ENCODE data around the gene FNDC10.
"Not testable (repeated sequence)": the region's sequence is repeated elsewhere in the genome, so short reads cannot be mapped to it uniquely, and the experiment has no call there.

DNA sequence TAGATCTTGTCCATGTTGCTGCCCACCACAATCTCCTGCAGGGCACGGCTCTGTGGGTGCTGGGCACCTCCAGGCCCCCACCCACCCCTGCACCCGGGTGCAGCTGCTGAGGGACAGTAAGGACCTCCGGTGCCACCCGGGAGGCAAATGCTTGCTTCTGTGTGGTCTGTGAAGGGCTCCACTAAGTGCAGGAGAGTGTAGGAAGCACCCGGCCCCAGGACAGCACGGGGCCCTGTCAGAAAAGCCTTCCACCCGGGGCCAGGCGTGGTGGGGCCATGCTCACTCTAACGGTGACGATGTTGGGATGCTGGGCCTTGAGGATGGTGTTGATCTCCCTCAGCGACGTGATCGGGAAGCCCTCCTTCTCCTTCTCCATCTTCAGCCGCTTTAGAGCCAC lies 37.5 kb upstream of the FNDC10 start:
- TF ChIP-seq, protein P1, sequence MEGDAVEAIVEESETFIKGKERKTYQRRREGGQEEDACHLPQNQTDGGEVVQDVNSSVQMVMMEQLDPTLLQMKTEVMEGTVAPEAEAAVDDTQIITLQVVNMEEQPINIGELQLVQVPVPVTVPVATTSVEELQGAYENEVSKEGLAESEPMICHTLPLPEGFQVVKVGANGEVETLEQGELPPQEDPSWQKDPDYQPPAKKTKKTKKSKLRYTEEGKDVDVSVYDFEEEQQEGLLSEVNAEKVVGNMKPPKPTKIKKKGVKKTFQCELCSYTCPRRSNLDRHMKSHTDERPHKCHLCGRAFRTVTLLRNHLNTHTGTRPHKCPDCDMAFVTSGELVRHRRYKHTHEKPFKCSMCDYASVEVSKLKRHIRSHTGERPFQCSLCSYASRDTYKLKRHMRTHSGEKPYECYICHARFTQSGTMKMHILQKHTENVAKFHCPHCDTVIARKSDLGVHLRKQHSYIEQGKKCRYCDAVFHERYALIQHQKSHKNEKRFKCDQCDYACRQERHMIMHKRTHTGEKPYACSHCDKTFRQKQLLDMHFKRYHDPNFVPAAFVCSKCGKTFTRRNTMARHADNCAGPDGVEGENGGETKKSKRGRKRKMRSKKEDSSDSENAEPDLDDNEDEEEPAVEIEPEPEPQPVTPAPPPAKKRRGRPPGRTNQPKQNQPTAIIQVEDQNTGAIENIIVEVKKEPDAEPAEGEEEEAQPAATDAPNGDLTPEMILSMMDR (IDR thresholded peaks at IDR 0.05) = not testable (repeated sequence)
- not testable (repeated sequence) for TF ChIP-seq POLR2A (IDR thresholded peaks at IDR 0.05)
